ENCODE data around the gene ABCA4.

DNA sequence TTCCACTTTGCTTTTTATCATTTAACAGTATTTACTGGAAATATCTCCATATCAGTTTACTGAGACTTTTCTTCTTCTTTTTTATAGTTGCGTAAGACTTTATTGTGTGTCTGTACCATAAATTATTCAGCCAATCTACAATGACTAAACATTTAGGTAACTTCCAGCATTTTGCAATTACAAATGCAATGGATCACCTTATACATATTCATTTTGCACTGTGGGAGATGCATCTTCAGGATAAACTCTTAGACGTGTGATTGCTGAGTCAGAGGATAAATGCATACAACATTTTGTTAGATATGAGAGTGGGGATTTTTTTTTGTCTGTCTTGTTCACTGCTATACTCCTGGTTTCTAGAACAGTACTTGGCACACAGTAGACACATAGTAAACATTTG, 116.0 kb downstream of the ABCA4 start:
- TF ChIP-seq, protein P1, sequence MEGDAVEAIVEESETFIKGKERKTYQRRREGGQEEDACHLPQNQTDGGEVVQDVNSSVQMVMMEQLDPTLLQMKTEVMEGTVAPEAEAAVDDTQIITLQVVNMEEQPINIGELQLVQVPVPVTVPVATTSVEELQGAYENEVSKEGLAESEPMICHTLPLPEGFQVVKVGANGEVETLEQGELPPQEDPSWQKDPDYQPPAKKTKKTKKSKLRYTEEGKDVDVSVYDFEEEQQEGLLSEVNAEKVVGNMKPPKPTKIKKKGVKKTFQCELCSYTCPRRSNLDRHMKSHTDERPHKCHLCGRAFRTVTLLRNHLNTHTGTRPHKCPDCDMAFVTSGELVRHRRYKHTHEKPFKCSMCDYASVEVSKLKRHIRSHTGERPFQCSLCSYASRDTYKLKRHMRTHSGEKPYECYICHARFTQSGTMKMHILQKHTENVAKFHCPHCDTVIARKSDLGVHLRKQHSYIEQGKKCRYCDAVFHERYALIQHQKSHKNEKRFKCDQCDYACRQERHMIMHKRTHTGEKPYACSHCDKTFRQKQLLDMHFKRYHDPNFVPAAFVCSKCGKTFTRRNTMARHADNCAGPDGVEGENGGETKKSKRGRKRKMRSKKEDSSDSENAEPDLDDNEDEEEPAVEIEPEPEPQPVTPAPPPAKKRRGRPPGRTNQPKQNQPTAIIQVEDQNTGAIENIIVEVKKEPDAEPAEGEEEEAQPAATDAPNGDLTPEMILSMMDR (IDR thresholded peaks at IDR 0.05) = no peak
- TF ChIP-seq POLR2A (IDR thresholded peaks at IDR 0.05) (no peak), EP300 (IDR thresholded peaks at IDR 0.05) (no peak)
